Natural killer cell (primary cell): ENCODE data around the gene TNNT1. TPM values are rescaled to one million over a fixed set of nuclear protein-coding genes. Genes with fewer than 3 reads are reported as not detected.
A peak's percentile ranks its signal among the peaks of the same experiment; 100 is the strongest.
"Not testable (repeated sequence)": the region's sequence is repeated elsewhere in the genome, so short reads cannot be mapped to it uniquely, and the experiment has no call there.

ENCODE experiments used
- ATAC-seq, 3 donors: fragments of 150-1000 bp in 2 of 3; fragments of 200-7000 bp in 1 of 3; cut with Tn5 transposase; 1 replicate in 1 of 3; 2 replicates in 2 of 3; pipeline ENCODE4 v1.10.0; 2021; ENCODE audit warnings: mild to moderate bottlenecking in 2 of 3, moderate library complexity in 2 of 3
- DNase-seq, 2 donors: peaks; one replicate each; pipeline versions ENCODE4 v3.0.0 to v3.0.0-alpha.2; 2013 to 2021; ENCODE audit warnings: mixed read lengths in 1 of 2
- H3K27ac ChIP-seq: one replicate; pipeline ENCODE4 v1.5.1; 2013; ENCODE audit warnings: mild to moderate bottlenecking, low read length
- H3K27me3 ChIP-seq: one replicate; pipeline ENCODE4 v1.6.1; 2013; ENCODE audit warnings: low read length; ENCODE audit not compliant: control insufficient read depth, insufficient read depth
- H3K36me3 ChIP-seq: one replicate; pipeline ENCODE4 v1.6.1; 2013; ENCODE audit warnings: low read length; ENCODE audit not compliant: control insufficient read depth, insufficient read depth
- H3K4me1 ChIP-seq: one replicate; pipeline ENCODE4 v1.6.1; 2013; ENCODE audit warnings: low read length; ENCODE audit not compliant: control insufficient read depth, insufficient read depth
- H3K4me3 ChIP-seq: one replicate; pipeline ENCODE4 v1.5.1; 2013; ENCODE audit warnings: low read length
- H3K9me3 ChIP-seq: one replicate; pipeline ENCODE4 v1.6.1; 2013; ENCODE audit warnings: low read length; ENCODE audit not compliant: control insufficient read depth, insufficient read depth
- H3K27ac Mint-ChIP-seq, 2 donors: one replicate each; pipeline ENCODE4 v1.8.0; 2022; ENCODE audit warnings: mild to moderate bottlenecking in 2 of 2, mixed read lengths in 2 of 2, moderate library complexity in 1 of 2
- H3K27me3 Mint-ChIP-seq, 2 donors: one replicate each; pipeline ENCODE4 v1.8.0; 2022; ENCODE audit warnings: low read depth in 2 of 2, mixed read lengths in 2 of 2
- H3K36me3 Mint-ChIP-seq: one replicate; pipeline ENCODE4 v1.8.0; 2022; ENCODE audit warnings: mixed read lengths
- H3K4me1 Mint-ChIP-seq, 2 donors: one replicate each; pipeline ENCODE4 v1.8.0; 2022; ENCODE audit warnings: mixed read lengths in 2 of 2
- H3K4me3 Mint-ChIP-seq: one replicate; pipeline ENCODE4 v1.8.0; 2022; ENCODE audit warnings: mild to moderate bottlenecking, moderate library complexity, mixed read lengths
- H3K9me3 Mint-ChIP-seq, 2 donors: one replicate each; pipeline ENCODE4 v1.8.0; 2022; ENCODE audit warnings: mixed read lengths in 2 of 2
- WGBS: methylation state at CpG from one replicate; pipeline ENCODE4 v1.1.7; 2013; ENCODE audit warnings: missing lambda C conversion rate; ENCODE audit not compliant: insufficient coverage; 5-methylcytosine and 5-hydroxymethylcytosine counted together
- intact Hi-C: fragments of 100-400 bp; cut with micrococcal nuclease; formaldehyde crosslinking; loops from one replicate; pipeline ENCODE4 v1.14.2; 2022
- total RNA-seq, 4 donors: library from RNA; stranded (reverse); fragments of 120-200 nt in 1 of 4; gene quantifications; one replicate each; pipeline versions ENCODE4 v1.2.3 to v1.2.4, GENCODE V29; 2013 to 2022
- TF ChIP-seq, protein P1 (sequence below): fragments of 200-600 bp; IDR thresholded peaks from one replicate; pipeline ENCODE4 v1.8.0; 2022; ENCODE audit warnings: antibody characterized with exemption

The TNNT1 gene
- total RNA-seq, 3 donors from 2014 or later (not counting 1 experiment from before 2014, with no cell fraction given) = 0.94 TPM; not detected in 2

DNA sequence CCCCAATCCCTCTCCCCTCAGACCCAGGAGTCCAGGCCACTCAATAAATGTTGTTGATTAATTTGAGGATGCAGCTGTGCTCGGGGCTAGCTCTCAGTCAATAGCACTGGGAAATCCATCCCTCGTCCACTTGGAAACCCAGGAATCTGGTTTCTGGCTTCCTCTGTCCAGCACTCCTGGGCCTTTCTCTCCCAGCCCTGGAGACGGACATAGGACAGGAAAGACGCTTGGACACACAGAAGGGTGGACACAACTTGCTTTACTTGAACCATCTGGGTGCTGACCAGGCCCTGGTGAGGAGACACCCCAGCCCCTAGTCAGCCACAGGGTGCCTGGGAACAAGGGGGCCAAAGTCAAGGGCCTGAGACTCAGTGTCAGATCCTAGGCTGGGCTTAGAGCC is 9.4 kb upstream of the TNNT1 start:
- Histone ChIP-seq H3K4me1 (peaks cover 22% of the 10 kb centered on the region), H3K36me3 (no peaks in the 10 kb centered on the region), H3K27ac (no peak overlapping the region), H3K4me3 (no peak overlapping the region), H3K27me3 (peaks cover 30% of the 10 kb centered on the region), H3K9me3 (no peaks in the 10 kb centered on the region)
- intact Hi-C loops = loop anchor here (10.0 kb wide), 1 partner anchor 504 kb away; no protein-coding TSS in a partner anchor
- no peak for DNase-seq
- Mint-ChIP-seq H3K4me3 (no peak overlapping the region), H3K27me3 (peaks cover 8 to 25% of the 10 kb centered on the region in 2 donors), H3K36me3 (no peaks in the 10 kb centered on the region), H3K27ac (peak overlapping the region in 1 of 2 donors; percentile 53), H3K4me1 (peaks cover 6 to 30% of the 10 kb centered on the region in 2 donors), H3K9me3 (no peaks in the 10 kb centered on the region)
- TF ChIP-seq, protein P1, sequence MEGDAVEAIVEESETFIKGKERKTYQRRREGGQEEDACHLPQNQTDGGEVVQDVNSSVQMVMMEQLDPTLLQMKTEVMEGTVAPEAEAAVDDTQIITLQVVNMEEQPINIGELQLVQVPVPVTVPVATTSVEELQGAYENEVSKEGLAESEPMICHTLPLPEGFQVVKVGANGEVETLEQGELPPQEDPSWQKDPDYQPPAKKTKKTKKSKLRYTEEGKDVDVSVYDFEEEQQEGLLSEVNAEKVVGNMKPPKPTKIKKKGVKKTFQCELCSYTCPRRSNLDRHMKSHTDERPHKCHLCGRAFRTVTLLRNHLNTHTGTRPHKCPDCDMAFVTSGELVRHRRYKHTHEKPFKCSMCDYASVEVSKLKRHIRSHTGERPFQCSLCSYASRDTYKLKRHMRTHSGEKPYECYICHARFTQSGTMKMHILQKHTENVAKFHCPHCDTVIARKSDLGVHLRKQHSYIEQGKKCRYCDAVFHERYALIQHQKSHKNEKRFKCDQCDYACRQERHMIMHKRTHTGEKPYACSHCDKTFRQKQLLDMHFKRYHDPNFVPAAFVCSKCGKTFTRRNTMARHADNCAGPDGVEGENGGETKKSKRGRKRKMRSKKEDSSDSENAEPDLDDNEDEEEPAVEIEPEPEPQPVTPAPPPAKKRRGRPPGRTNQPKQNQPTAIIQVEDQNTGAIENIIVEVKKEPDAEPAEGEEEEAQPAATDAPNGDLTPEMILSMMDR = no peak
- WGBS = 85% methylated on average over 4 of the region's 4 CpGs
- ATAC-seq = no peak

DNA sequence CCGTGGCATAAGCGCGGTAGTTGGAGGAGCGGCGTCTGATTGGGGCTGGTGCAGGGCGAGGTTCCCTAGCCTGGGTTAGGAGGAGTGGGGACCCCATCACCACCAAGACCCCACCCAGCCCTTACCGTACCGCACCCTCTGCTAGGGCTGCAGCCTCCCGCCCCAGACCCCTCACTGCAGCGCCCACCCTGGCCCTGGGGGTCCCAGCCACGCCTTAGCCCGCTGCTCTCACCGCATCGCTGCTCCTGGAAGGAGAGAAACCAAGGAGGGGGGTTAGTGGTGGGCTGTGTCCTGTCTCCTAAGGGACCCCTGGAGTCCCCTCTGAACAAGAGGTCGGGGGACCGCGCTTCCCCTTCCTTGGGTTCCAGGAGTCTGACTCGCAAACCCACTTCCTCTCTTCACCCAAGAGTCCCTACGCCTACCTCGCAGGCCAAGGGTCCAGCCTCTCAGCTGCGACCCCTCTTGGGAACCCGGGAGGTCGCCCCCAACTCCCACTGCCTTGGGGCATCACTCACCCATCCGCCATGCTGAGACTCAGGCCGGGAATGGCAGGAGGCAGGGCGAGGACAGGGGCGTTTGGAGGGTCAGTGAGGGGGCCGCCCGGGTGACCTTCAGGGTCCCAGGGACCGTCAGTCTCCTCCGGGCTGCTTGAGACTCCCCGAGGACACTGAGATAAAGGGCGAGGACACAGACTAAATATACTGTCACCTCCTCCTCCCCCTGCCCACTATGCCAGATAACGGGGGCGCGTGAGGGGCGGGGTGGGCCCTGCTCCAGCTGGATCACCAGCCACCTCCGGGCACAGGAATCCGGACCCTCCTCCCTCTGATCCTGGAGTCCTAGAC is 8.3 kb upstream of the TNNT1 start, which contains the start of gene TNNI3:
Gene TNNI3, minus strand, starts transcription at position 669 of the 845 bp plus-strand sequence. Its CDS starts 143 bp downstream, at position 526.
- no peak within 1 kb of the TSS for H3K4me3 ChIP-seq
- Mint-ChIP-seq H3K4me3 (no peak within 1 kb of the TSS), H3K36me3 (no peaks in the 10 kb centered on the region), H3K9me3 (peaks cover under 1 to 1% of the 10 kb centered on the region in 2 donors), H3K4me1 (peaks cover 8 to 33% of the 10 kb centered on the region in 2 donors), H3K27me3 (peaks cover 8 to 22% of the 10 kb centered on the region in 2 donors), H3K27ac (peak within 1 kb of the TSS in 1 of 2 donors; percentile 53)
- peaks cover 30% of the 10 kb centered on the region for H3K27me3 ChIP-seq
- no peaks in the 10 kb centered on the region for H3K36me3 ChIP-seq
- TF ChIP-seq, protein P1 = no peak
- H3K4me1 ChIP-seq = peaks cover 22% of the 10 kb centered on the region
- ATAC-seq = no peak
- H3K27ac ChIP-seq = no peak within 1 kb of the TSS
- no peaks in the 10 kb centered on the region for H3K9me3 ChIP-seq
- DNase-seq = no peak
- intact Hi-C loops = loop anchor here (10.0 kb wide), 1 partner anchor 502 kb away; no protein-coding TSS in a partner anchor
- WGBS = 44% methylated on average over 39 of the region's 39 CpGs

DNA sequence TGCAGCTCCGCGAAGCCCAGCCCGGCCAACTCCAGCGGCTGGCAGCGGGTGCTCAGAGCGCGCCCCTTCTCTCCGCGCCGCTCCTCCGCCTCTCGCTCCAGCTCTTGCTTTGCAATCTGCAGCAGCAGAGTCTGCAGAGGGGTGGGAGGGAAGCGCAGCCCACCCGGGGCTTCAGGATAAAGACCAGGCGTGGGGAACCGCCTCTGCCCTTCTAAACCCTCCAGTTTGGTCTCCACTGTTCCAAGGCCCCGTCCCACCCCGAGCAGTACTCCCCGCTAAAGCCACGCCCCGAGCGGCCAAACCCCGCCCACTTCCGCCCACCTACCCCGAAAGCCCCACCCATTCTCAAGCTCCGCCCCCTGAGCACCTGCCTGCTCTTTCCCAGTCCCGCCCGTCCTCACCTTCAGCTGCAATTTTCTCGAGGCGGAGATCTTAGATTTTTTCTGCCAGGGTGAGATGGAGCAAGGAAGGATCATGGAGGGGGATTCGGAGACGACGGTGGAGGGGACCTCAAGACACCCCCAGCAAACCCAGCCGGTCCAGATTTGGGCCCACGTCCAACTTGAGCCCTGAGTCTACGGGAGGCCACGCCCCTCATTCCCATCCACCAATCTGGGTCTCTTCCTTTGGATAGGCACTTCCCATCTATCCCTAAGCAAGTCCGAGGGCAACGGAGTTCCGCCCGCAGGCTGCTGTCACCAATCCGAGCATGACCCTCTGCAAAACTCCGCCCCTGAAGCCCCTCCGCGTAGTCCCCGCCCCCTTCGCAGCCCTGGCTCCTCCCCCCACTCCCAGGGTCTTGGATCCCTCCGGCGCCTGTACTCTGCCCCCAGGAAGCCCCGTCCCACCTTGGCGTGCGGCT is 7.4 kb upstream of the TNNT1 start:
- Histone ChIP-seq H3K9me3 (peaks cover 7% of the 10 kb centered on the region), H3K27me3 (peaks cover 27% of the 10 kb centered on the region), H3K36me3 (no peaks in the 10 kb centered on the region), H3K4me3 (no peak overlapping the region), H3K4me1 (peaks cover 28% of the 10 kb centered on the region), H3K27ac (no peak overlapping the region)
- peaks cover 16 to 40% of the 10 kb centered on the region in 2 donors for H3K4me1 Mint-ChIP-seq
- intact Hi-C loops = loop anchor here (10.0 kb wide), 1 partner anchor 502 kb away; no protein-coding TSS in a partner anchor
- H3K9me3 Mint-ChIP-seq = peaks cover 5 to 6% of the 10 kb centered on the region in 2 donors
- TF ChIP-seq, protein P1 = no peak
- peak in 2 of 3 donors; percentile 21 for ATAC-seq
- WGBS = 10% methylated on average over 52 of the region's 52 CpGs
- no peak overlapping the region for H3K4me3 Mint-ChIP-seq
- no peaks in the 10 kb centered on the region for H3K36me3 Mint-ChIP-seq
- H3K27ac Mint-ChIP-seq = no peak overlapping the region
- peak in 1 of 2 donors; percentile 56 for DNase-seq
- peaks cover 8 to 21% of the 10 kb centered on the region in 2 donors for H3K27me3 Mint-ChIP-seq

DNA sequence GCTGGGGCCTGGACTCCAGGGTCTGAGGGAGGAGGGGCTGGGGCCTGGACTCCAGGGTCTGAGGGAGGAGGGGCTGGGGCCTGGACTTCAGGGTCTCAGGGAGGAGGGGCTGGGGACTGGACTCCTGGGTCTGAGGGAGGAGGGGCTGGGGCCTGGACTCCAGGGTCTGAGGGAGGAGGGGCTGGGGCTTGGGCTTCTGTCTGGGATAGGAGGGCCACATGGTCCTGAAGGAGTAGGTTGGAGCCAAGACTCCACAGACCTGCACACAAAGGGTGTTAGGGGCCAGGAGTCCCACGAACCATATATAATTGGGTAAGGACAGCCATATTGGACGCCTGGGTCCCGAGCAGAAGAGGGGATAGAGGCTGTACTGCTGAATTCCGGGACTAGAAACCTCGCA is 6.8 kb upstream of the TNNT1 start:
- H3K36me3 ChIP-seq, DNase-seq, H3K36me3 Mint-ChIP-seq, H3K9me3 Mint-ChIP-seq, H3K4me3 ChIP-seq, H3K27ac Mint-ChIP-seq, ATAC-seq, H3K9me3 ChIP-seq, H3K4me3 Mint-ChIP-seq, H3K27ac ChIP-seq: not testable (repeated sequence)
- peaks cover 24% of the 10 kb centered on the region for H3K4me1 ChIP-seq
- peaks cover 8 to 21% of the 10 kb centered on the region in 2 donors for H3K27me3 Mint-ChIP-seq
- H3K4me1 Mint-ChIP-seq = peaks cover 17 to 39% of the 10 kb centered on the region in 2 donors
- H3K27me3 ChIP-seq = peaks cover 22% of the 10 kb centered on the region
- 4% methylated on average over 5 of the region's 5 CpGs for WGBS
- intact Hi-C loops = loop anchor here (10.0 kb wide), 1 partner anchor 501 kb away; no protein-coding TSS in a partner anchor
